ENCODE data around the gene PSMB9.

The PSMB9 gene

DNA sequence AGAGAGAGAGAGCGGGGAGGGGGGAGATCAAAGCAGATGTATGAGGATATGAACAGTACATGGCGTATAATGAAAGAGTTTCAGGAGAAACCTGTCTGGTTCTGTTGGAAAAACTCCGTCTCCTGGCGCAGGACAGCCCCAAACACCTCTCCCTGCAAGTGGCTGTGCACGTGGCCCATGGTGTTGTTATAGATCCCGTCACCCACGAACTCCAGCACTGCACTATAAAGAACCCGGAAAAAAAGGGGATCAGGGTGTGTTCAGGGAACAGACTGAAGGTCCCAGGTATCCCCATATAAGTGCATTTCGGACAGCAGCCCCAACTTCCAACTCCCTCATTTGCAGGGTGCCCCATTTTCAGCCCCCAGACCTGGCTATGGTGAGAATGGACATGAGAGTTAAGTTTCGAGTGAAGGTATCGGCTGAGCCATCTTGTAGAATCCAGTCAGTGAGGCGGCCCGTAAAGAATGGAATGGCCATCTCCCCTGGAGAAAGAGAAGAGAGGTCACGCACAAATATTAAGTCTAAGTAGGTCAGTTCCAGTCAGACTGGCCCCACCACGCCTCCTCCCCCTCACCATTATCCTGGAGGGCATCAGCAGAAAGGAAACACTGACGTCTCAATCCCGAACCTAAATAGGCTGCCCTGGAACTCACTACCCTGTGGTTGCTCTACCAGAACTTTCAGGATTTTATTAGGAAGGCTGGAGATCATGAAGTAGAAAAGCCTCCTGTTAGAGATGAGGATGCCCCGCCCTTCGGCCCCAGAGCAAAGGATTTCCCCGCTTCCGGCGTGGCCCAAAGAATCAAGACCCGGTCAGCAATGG lies 1.8 kb upstream of the PSMB9 start:
- Histone ChIP-seq H3K27me3 (ENCODE audit: insufficient read depth, poor library complexity, severe bottlenecking) (no peaks in the 10 kb centered on the region), H3K4me3 (replicated peaks; ENCODE audit: insufficient read depth, low read length) (peak overlapping the region; percentile 73), H3K27ac (replicated peaks) (no peak overlapping the region; the same call in 1 of the 2 replicates)
- no peak for DNase-seq (ENCODE audit: low read depth in 1 of 2, low spot score in 1 of 2)
- no peak for TF ChIP-seq POLR2AphosphoS5 (IDR thresholded peaks at IDR 0.05; ENCODE audit: low read depth)
- no peak for TF ChIP-seq SPI1 (IDR thresholded peaks at IDR 0.05; ENCODE audit: borderline replicate concordance, low read depth)
- TF ChIP-seq, protein P1, sequence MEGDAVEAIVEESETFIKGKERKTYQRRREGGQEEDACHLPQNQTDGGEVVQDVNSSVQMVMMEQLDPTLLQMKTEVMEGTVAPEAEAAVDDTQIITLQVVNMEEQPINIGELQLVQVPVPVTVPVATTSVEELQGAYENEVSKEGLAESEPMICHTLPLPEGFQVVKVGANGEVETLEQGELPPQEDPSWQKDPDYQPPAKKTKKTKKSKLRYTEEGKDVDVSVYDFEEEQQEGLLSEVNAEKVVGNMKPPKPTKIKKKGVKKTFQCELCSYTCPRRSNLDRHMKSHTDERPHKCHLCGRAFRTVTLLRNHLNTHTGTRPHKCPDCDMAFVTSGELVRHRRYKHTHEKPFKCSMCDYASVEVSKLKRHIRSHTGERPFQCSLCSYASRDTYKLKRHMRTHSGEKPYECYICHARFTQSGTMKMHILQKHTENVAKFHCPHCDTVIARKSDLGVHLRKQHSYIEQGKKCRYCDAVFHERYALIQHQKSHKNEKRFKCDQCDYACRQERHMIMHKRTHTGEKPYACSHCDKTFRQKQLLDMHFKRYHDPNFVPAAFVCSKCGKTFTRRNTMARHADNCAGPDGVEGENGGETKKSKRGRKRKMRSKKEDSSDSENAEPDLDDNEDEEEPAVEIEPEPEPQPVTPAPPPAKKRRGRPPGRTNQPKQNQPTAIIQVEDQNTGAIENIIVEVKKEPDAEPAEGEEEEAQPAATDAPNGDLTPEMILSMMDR (IDR thresholded peaks at IDR 0.05; ENCODE audit: insufficient read depth, low read length): no peak
- TF ChIP-seq GABPA (IDR thresholded peaks at IDR 0.05; ENCODE audit: low read depth): no peak
- TF ChIP-seq REST (IDR thresholded peaks at IDR 0.05; ENCODE audit: insufficient replicate concordance, low read depth): no peak

- no peaks in the 10 kb centered on the region for H3K27me3 ChIP-seq (ENCODE audit: insufficient read depth, poor library complexity, severe bottlenecking)
- peak overlapping the region; percentile 73 for H3K4me3 ChIP-seq (replicated peaks; ENCODE audit: insufficient read depth, low read length)
- DNase-seq (ENCODE audit: low read depth in 1 of 2, low spot score in 1 of 2): peak in 1 of 2 experiments; percentile 57
- peak overlapping the region; percentile 72 for H3K27ac ChIP-seq (replicated peaks)
- TF ChIP-seq, protein P1 (IDR thresholded peaks at IDR 0.05; ENCODE audit: insufficient read depth, low read length): no peak
- no peak for TF ChIP-seq SPI1 (IDR thresholded peaks at IDR 0.05; ENCODE audit: borderline replicate concordance, low read depth)
- TF ChIP-seq POLR2AphosphoS5 (IDR thresholded peaks at IDR 0.05; ENCODE audit: low read depth): no peak
- TF ChIP-seq REST (IDR thresholded peaks at IDR 0.05; ENCODE audit: insufficient replicate concordance, low read depth): no peak
- TF ChIP-seq GABPA (IDR thresholded peaks at IDR 0.05; ENCODE audit: low read depth): no peak
These were observed 1.0 kb upstream of the PSMB9 start for GRCh38 chr6:32852844-32853540.

- Histone ChIP-seq H3K27ac (replicated peaks) (peak overlapping the region; percentile 72), H3K27me3 (ENCODE audit: insufficient read depth, poor library complexity, severe bottlenecking) (no peaks in the 10 kb centered on the region), H3K4me3 (replicated peaks; ENCODE audit: insufficient read depth, low read length) (peak overlapping the region; percentile 73)
- DNase-seq (ENCODE audit: low read depth in 1 of 2, low spot score in 1 of 2): peak in 1 of 2 experiments; percentile 48
- TF ChIP-seq, protein P1 (IDR thresholded peaks at IDR 0.05; ENCODE audit: insufficient read depth, low read length): no peak
- TF ChIP-seq GABPA (IDR thresholded peaks at IDR 0.05; ENCODE audit: low read depth) (no peak), SPI1 (IDR thresholded peaks at IDR 0.05; ENCODE audit: borderline replicate concordance, low read depth) (no peak), REST (IDR thresholded peaks at IDR 0.05; ENCODE audit: insufficient replicate concordance, low read depth) (no peak), POLR2AphosphoS5 (IDR thresholded peaks at IDR 0.05; ENCODE audit: low read depth) (no peak)
These were observed 585 bp downstream of the PSMB9 start for GRCh38 chr6:32854376-32855178.
